ENCODE results near the gene SLC39A10. TPM values are rescaled to one million over a fixed set of nuclear protein-coding genes. Genes with fewer than 3 reads are reported as not detected.

SLC39A10 gene
- total and polyA plus RNA-seq, 9 of the 15 experiments (the other 6 are each of a cell fraction or from before 2014, with no cell fraction given): 12.5 to 40.1 (median 23.1) TPM

DNA sequence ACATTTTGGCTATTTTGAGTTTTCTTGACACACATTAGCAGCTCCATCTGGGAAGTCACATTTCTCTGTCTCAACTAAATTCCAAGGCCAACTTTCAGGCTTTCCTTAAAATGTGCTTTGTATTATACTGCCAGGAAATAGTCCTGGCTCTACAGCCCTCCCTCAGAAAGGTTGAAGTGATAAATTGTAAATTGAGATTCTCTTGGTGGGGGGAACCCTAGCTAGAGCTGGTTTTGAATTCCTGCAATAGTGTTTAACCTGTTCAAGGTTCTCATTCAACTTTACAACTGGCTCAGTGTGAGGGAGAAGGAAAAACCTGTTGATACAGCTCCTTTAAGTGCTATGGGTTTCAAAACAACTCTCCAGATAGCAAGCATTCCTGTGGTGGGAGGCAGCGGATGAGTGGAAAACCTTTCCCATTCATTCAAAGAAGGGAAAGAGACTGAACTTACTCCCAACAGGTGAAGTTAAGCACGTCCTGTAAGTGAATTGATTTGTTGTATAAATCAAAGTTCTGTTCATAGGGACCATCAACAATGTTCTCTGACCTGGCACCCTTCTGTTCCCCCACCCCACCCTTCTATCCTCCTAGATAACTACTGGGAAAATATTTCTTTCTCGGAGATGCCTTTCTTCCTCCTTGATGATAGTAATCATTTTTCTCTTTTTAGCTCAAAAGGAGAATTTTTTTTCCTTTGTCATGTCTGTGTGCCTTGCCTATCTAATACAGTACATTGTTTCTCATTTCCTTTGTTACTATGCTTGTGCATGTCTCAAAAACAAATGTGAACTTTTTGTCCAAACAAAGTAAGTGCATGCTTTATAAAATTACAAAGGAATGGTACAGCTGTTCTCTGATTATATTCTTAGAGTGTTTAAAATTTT is 44.2 kb upstream of the SLC39A10 start:
- ATAC-seq (no peak), FAIRE-seq (no peak), DNase-seq (ENCODE audit: extremely low read depth in 1 of 4, low spot score in 3 of 4) (no peak)
- Histone ChIP-seq H3K4me2 (ENCODE audit: insufficient read depth, low read length) (no peak overlapping the region), H3K9ac (ENCODE audit: insufficient read depth in 1 of 2, low read depth in 2 of 2, low read length in 2 of 2) (no peak overlapping the region), H3K9me3 (replicated peaks; ENCODE audit: control insufficient read depth, insufficient read depth, low read depth, low read length) (no peaks in the 10 kb centered on the region; the same call in 1 of the 2 replicates), H4K20me1 (replicated peaks; ENCODE audit: control insufficient read depth, insufficient read depth, low read length) (no peaks in the 10 kb centered on the region), H2AFZ (ENCODE audit: low read depth, low read length) (no peak overlapping the region), H3K27ac (ENCODE audit: extremely low read depth, low read depth, low read length) (no peak overlapping the region), H3K79me2 (ENCODE audit: control insufficient read depth, insufficient read depth, low read length) (no peaks in the 10 kb centered on the region), H3K9me1 (ENCODE audit: control insufficient read depth, insufficient read depth, low read length) (no peaks in the 10 kb centered on the region), H3K4me1 (replicated peaks in 1 of 2; ENCODE audit: control insufficient read depth in 2 of 2, insufficient read depth in 2 of 2, low read length in 2 of 2) (peaks cover 0 to 10% of the 10 kb centered on the region in 2 experiments; a peak in 2 of 5 replicates), H3K27me3 (ENCODE audit: control insufficient read depth in 2 of 2, insufficient read depth in 2 of 2, low read length in 2 of 2) (no peaks in the 10 kb centered on the region), H3K4me3 (no peak overlapping the region), H3K36me3 (ENCODE audit: control insufficient read depth, insufficient read depth, low read length) (no peaks in the 10 kb centered on the region)
- POLR2A ChIA-PET: interaction anchor here (0.6 to 0.9 kb wide), 2 partner anchors 20 to 47 kb away, joined by 3 to 6 read pairs; no protein-coding TSS in a partner anchor
- intact Hi-C loops (cut with micrococcal nuclease): no loop called here
- BruUV-seq (replicated peaks): no TSS peak
- CTCF ChIA-PET (ENCODE audit: low intra/inter-chr PET ratio): no interaction called here
- WGBS (ENCODE audit: insufficient coverage, low coverage, missing lambda C conversion rate): 40% methylated on average over 2 of the region's 3 CpGs
- TF ChIP-seq DMBX1 (CRISPR knock-in tag; IDR thresholded peaks at IDR 0.05; ENCODE audit: borderline replicate concordance) (no peak), NR4A1 (CRISPR knock-in tag; IDR thresholded peaks at IDR 0.05) (no peak), NR4A1 (tag; IDR thresholded peaks at IDR 0.05) (no peak), FOXM1 (IDR thresholded peaks at IDR 0.05; ENCODE audit: low read depth) (no peak), FOXM1 (CRISPR knock-in tag; IDR thresholded peaks at IDR 0.05; ENCODE audit: low read depth) (no peak), ZNF408 (CRISPR knock-in tag; IDR thresholded peaks at IDR 0.05; ENCODE audit: low read depth) (no peak), DPF2 (IDR thresholded peaks at IDR 0.05) (no peak)
- TF ChIP-seq, protein P1, sequence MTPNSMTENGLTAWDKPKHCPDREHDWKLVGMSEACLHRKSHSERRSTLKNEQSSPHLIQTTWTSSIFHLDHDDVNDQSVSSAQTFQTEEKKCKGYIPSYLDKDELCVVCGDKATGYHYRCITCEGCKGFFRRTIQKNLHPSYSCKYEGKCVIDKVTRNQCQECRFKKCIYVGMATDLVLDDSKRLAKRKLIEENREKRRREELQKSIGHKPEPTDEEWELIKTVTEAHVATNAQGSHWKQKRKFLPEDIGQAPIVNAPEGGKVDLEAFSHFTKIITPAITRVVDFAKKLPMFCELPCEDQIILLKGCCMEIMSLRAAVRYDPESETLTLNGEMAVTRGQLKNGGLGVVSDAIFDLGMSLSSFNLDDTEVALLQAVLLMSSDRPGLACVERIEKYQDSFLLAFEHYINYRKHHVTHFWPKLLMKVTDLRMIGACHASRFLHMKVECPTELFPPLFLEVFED (CRISPR knock-in tag; conservative IDR thresholded peaks at IDR 0.05): no peak
- in situ Hi-C loops (cut with MboI): no loop called here

Data from K562 (cell line).